ENCODE data around the gene CFAP65.

Gene CFAP65

GRCh38 chr2:219060821-219061791 is 19.8 kb upstream of the CFAP65 start, which contains the start of gene IHH:
TSS of gene IHH (minus strand) at chr2:219060921. CDS start at chr2:219060467, 454 bp downstream.
- DNase-seq (ENCODE audit: low read depth) = no peak
- TF ChIP-seq CTCF (IDR thresholded peaks at IDR 0.05; ENCODE audit: low read depth, low read length, missing control alignments) = no peak
- no peak within 1 kb of the TSS for H3K4me3 ChIP-seq (ENCODE audit: low read depth, low read length)

GRCh38 chr2:219059725-219060682 is 18.7 kb upstream of the CFAP65 start:
- no peak for DNase-seq (ENCODE audit: low read depth)
- no peak for TF ChIP-seq CTCF (IDR thresholded peaks at IDR 0.05; ENCODE audit: low read depth, low read length, missing control alignments)
- no peak overlapping the region for H3K4me3 ChIP-seq (ENCODE audit: low read depth, low read length)

GRCh38 chr2:219059375-219059724 is 18.0 kb upstream of the CFAP65 start:
- DNase-seq (ENCODE audit: low read depth) = no peak
- no peak overlapping the region for H3K4me3 ChIP-seq (ENCODE audit: low read depth, low read length)
- TF ChIP-seq CTCF (IDR thresholded peaks at IDR 0.05; ENCODE audit: low read depth, low read length, missing control alignments) = no peak

GRCh38 chr2:219058541-219059374 is 17.4 kb upstream of the CFAP65 start:
- H3K4me3 ChIP-seq (ENCODE audit: low read depth, low read length) = no peak overlapping the region
- DNase-seq (ENCODE audit: low read depth) = no peak
- TF ChIP-seq CTCF (IDR thresholded peaks at IDR 0.05; ENCODE audit: low read depth, low read length, missing control alignments) = no peak

- H3K4me3 ChIP-seq (ENCODE audit: low read depth, low read length) = no peak overlapping the region
- DNase-seq (ENCODE audit: low read depth) = peak; percentile 13
- TF ChIP-seq CTCF (IDR thresholded peaks at IDR 0.05; ENCODE audit: low read depth, low read length, missing control alignments) = peak; percentile 91
Measured at GRCh38 chr2:219057709-219058540, 16.6 kb upstream of the CFAP65 start.
